ENCODE results near the gene YBEY.
"Not testable (repeated sequence)": the region's sequence is repeated elsewhere in the genome, so short reads cannot be mapped to it uniquely, and the experiment has no call there.

DNA sequence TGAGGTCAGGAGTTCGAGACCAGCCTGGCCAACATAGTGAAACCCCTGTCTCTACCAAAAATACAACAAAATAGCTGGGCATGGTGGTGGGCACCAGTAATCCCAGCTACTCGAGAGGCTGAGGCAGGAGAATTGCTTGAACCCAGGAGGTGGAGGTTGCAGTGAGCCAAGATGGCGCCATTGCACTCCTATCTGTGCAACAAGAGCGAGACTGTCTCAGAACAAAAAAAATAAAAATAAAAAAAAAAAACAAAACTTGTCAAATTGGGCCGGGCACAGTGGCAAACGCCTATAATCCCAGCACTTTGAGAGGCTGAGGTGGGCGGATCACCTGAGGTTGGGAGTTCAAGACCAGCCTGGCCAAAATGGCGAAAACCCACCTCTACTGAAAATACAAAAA is 24.1 kb downstream of the YBEY start:
- TF ChIP-seq POLR2A, POLR2AphosphoS5 (IDR thresholded peaks at IDR 0.05; ENCODE audit: low read depth, low read length): not testable (repeated sequence)

Data from GM12892 (cell line).